ENCODE measurements around the gene TRPC5OS. TPM values are rescaled to one million over a fixed set of nuclear protein-coding genes. Genes with fewer than 3 reads are reported as not detected.

TRPC5OS gene
- not detected in 2 replicates for total RNA-seq

GRCh38 chrX:111875881-111876280, at the start of gene TRPC5OS:
Gene TRPC5OS (plus strand): TSS chrX:111876181. CDS start chrX:111901850, 25,669 bp downstream.

Other genes starting within 250 kb of the TRPC5OS start
- 37.4 and 39.1 TPM in 2 replicates for gene ALG13, start 195.0 kb upstream of the TRPC5OS start, total RNA-seq
- not detected in 2 replicates for gene TRPC5, start 206.6 kb downstream of the TRPC5OS start, total RNA-seq
- not detected in 2 replicates for gene RTL4, start 206.8 kb downstream of the TRPC5OS start, total RNA-seq